AG04449 (cell line): Measurements from ENCODE around the gene WDR18.

Source experiments
- CTCF ChIA-PET: fragments of 350-600 bp; formaldehyde crosslinking; extraction: SDS; loops from one replicate; lab custom pipeline; 2021; ENCODE audit warnings: antibody characterized with exemption; lab: Yijun Ruan, JAX
- POLR2A ChIA-PET: fragments of 400-600, 350-600 bp; formaldehyde crosslinking; extraction: SDS; loops from one replicate; lab custom pipeline; 2020; ENCODE audit warnings: antibody characterized with exemption, inconsistent platforms; lab: Yijun Ruan, JAX
- DNase-seq: peaks from one replicate; pipeline ENCODE4 v3.0.0-alpha.2; 2010; ENCODE audit warnings: low read depth, low spot score
- H3K4me3 ChIP-seq: 2 replicates; pipeline ENCODE4 v1.5.1; 2011; ENCODE audit warnings: low read depth, mild to moderate bottlenecking, control low read depth, low read length
- TF ChIP-seq, protein P1 (sequence below): IDR thresholded peaks from one replicate; pipeline ENCODE4 v1.5.1; 2011; ENCODE audit warnings: mild to moderate bottlenecking, moderate library complexity, low read length, control low read depth, inconsistent platforms; ENCODE audit not compliant: insufficient read depth; ENCODE audit errors: missing control alignments

WDR18 gene, protein sequence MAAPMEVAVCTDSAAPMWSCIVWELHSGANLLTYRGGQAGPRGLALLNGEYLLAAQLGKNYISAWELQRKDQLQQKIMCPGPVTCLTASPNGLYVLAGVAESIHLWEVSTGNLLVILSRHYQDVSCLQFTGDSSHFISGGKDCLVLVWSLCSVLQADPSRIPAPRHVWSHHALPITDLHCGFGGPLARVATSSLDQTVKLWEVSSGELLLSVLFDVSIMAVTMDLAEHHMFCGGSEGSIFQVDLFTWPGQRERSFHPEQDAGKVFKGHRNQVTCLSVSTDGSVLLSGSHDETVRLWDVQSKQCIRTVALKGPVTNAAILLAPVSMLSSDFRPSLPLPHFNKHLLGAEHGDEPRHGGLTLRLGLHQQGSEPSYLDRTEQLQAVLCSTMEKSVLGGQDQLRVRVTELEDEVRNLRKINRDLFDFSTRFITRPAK

DNA sequence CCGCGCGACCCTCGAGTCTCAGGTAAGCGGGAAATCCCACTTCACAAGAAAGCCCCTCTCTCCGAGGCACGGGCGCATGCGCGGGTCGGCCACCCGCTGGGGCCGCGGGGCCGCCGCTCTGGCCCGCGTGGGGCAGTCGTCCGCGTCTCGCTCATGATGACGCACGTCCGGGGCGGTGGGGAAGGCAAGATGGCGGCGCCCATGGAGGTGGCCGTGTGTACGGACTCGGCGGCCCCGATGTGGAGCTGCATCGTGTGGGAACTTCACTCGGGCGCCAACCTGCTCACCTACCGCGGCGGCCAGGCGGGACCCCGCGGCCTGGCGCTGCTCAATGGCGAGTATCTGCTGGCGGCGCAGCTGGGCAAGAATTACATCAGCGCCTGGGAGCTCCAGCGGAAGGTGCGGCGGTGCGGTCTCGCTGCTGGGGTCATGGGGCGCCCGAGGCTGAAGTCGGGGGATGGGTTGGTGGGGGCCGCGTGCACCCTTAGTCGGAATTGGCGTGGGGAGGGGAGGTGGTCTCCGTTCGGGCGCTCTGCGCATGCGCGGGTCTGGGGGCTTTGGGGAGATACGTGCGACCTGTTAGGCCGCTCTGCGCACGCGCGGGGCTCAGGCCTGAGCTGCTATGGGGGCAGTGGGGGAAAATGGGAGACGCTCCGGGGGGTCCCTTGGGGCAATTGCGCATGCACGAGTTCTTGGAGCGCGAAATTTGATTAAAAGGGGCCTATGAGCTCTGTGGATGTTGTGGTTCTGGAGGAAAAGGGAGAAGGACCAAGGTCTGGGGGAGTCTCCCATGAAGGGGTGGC, at the start of gene WDR18:
Gene WDR18, plus strand, starts transcription at position 181 of the 803 bp plus-strand sequence. Its CDS starts 9 bp downstream, at position 190.
- TF ChIP-seq, protein P1, sequence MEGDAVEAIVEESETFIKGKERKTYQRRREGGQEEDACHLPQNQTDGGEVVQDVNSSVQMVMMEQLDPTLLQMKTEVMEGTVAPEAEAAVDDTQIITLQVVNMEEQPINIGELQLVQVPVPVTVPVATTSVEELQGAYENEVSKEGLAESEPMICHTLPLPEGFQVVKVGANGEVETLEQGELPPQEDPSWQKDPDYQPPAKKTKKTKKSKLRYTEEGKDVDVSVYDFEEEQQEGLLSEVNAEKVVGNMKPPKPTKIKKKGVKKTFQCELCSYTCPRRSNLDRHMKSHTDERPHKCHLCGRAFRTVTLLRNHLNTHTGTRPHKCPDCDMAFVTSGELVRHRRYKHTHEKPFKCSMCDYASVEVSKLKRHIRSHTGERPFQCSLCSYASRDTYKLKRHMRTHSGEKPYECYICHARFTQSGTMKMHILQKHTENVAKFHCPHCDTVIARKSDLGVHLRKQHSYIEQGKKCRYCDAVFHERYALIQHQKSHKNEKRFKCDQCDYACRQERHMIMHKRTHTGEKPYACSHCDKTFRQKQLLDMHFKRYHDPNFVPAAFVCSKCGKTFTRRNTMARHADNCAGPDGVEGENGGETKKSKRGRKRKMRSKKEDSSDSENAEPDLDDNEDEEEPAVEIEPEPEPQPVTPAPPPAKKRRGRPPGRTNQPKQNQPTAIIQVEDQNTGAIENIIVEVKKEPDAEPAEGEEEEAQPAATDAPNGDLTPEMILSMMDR: no peak
- peak; percentile 14 for DNase-seq
- CTCF ChIA-PET: interaction anchor here (0.8 to 13.4 kb wide), 23 partner anchors 8 to 260 kb away, joined by 3 to 259 read pairs (median 4); partner anchors contain the start of genes CFD and KISS1R
- POLR2A ChIA-PET: interaction anchor here (0.6 to 1.8 kb wide), 9 partner anchors 12 to 105 kb away, joined by 3 to 11 read pairs (median 3); partner anchors contain the start of genes CNN2 and RNU6-2
- peak within 1 kb of the TSS; percentile 93 for H3K4me3 ChIP-seq

DNA sequence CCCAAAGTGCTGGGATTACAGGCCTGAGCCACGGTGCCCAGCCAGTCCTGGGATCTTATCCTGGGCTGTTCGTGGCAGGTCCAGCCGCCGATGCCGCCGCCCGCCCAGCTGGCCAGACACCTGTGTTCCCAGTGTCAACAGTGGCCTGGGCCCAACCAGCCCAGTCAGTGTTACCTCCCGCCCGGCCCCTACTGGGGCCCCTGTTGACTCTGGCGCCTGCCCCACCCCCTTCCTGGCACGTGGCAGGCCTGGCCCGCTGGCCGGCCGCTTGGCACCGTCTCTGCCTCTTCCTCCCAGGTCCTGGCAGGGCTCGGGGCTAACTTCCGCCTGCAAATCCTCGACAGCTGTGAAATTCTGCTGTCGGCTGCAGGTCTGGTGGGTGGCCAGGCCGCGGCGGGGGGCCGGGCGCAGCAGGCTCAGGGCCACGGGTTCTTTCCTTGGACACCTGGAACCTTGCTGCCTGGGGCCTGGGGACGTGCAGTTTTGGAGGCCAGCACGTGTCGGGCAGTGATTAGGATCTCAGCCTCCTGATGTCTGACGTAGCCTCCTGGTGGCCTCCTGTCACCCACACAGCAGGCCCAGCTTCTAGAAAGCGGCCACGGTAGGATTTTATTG, 49.2 kb upstream of the WDR18 start:
- TF ChIP-seq, protein P1: no peak
- H3K4me3 ChIP-seq: no peak overlapping the region
- DNase-seq: no peak
- ChIA-PET CTCF (interaction anchor here (1.4 to 2.1 kb wide), 3 partner anchors 10 to 309 kb away, joined by 3 to 12 read pairs (median 4); partner anchors contain the start of gene WDR18), POLR2A (interaction anchor here (0.7 kb wide), 1 partner anchor 12 kb away, joined by 3 read pairs; no protein-coding TSS in a partner anchor)

DNA sequence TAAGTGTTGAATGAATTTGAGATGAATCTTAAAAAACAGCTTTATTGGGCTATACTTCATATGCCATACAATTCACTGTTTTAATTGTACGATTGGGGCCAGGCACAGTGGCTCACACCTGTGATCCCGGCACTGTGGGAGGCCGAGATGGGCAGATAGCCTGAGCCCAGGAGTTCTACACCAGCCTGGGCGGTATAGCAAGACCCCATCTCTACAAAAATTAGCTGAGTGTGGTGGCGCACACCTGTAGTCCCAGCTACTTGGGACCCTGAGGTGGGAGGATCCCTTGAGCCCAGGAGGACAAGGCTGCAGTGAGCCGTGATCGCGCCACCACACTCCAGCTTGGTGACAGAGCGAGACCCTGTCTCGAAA, 48.0 kb upstream of the WDR18 start:
- ChIA-PET POLR2A (no interaction called here), CTCF (interaction anchor here (1.2 to 1.6 kb wide), 3 partner anchors 9 to 48 kb away, joined by 4 read pairs; partner anchors contain the start of gene WDR18)
- no peak overlapping the region for H3K4me3 ChIP-seq
- no peak for DNase-seq
- TF ChIP-seq, protein P1: no peak

DNA sequence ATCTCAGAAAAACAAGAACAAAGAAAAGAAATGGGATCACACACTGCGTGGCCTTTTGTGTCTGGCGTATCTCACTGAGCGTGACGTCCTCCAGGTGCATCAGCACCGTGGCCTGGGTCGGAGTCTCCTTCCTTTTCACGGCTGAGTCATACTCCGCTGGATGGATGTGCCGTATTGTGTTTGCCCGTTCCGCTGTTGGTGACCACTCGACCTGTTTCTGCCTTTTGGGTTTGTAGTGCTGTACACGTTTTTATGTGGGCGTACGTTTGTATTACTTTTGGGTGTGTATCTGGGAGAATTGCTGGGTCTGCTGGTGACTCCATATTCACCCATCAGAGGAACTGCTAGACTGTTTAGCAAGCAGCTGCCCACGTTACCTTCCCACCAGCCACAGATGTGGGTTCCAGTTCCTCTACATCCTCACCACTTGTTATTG, 46.9 kb upstream of the WDR18 start:
- no peak overlapping the region for H3K4me3 ChIP-seq
- ChIA-PET POLR2A (no interaction called here), CTCF (no interaction called here)
- no peak for DNase-seq
- TF ChIP-seq, protein P1: no peak

DNA sequence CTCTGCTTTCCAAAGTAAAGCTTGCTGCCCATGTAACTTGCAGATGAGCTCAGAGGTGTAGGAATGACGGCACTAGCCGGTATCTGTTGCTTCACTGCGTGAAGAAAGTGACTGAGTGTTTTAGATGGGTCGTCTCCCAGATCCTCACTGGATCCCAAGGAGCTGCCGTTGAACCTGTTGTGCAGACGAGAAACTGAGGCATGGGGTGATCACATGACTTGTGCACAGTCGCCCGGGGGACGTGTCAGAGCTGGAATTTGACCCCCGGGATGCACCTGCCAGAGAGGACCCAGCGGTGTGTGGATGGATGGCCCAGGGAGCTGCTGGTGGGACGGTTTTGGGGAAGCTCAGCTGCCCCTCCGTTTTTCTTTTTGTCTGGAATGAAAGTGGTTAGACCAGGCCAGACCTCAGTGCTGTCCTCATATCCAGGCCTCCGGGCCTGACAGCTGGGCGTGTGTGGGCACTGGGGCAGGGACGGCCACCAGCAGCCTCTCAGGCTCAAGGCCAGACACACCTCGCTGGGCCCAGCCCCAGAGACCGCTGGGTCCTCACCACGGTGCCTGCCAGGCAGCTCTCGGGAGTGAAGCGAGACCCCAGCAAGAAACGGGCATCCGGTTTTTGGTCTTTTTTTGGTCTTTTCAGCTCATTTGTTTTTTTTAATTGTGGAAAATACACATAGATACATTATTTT, 45.8 kb upstream of the WDR18 start:
- CTCF ChIA-PET: interaction anchor here (0.7 to 2.0 kb wide), 5 partner anchors 9 to 45 kb away, joined by 3 to 7 read pairs (median 4); partner anchors contain the start of gene WDR18
- POLR2A ChIA-PET: interaction anchor here (0.6 kb wide), 1 partner anchor 326 kb away, joined by 3 read pairs; no protein-coding TSS in a partner anchor
- TF ChIP-seq, protein P1: no peak
- no peak overlapping the region for H3K4me3 ChIP-seq
- no peak for DNase-seq
